Nephron progenitor cell (in vitro differentiated cells): ENCODE results near the gene RPL27A.

Experiments
- DNase-seq: peaks from one replicate; pipeline ENCODE4 v3.0.0; 2021
- H3K27ac Mint-ChIP-seq: 2 replicates; pipeline ENCODE4 v1.8.0; 2021; ENCODE audit warnings: mild to moderate bottlenecking, moderate library complexity, mixed read lengths
- H3K27me3 Mint-ChIP-seq: 2 replicates; pipeline ENCODE4 v1.8.0; 2021; ENCODE audit warnings: mild to moderate bottlenecking, low read depth, mixed read lengths; ENCODE audit not compliant: poor library complexity
- H3K36me3 Mint-ChIP-seq: 2 replicates; pipeline ENCODE4 v1.8.0; 2021; ENCODE audit warnings: low read depth, mixed read lengths
- H3K4me1 Mint-ChIP-seq: 2 replicates; pipeline ENCODE4 v1.8.0; 2021; ENCODE audit warnings: mixed read lengths
- H3K4me3 Mint-ChIP-seq: 2 replicates; pipeline ENCODE4 v1.8.0; 2021; ENCODE audit warnings: mild to moderate bottlenecking, moderate library complexity, mixed read lengths
- H3K9me3 Mint-ChIP-seq: 2 replicates; pipeline ENCODE4 v1.8.0; 2021; ENCODE audit warnings: mild to moderate bottlenecking, moderate library complexity, mixed read lengths
- CTCF ChIP-seq: fragments of 200-600 bp; sonication (generic); IDR thresholded peaks from 2 replicates; pipeline ENCODE4 v1.5.0; 2021; ENCODE audit warnings: antibody characterized with exemption

RPL27A gene

GRCh38 chr11:8722809-8723208 is 40.2 kb downstream of the RPL27A start:
- Mint-ChIP-seq H3K36me3 (peaks cover 14% of the 10 kb centered on the region), H3K27ac (peak overlapping the region; percentile 43), H3K27me3 (no peaks in the 10 kb centered on the region), H3K4me3 (no peak overlapping the region), H3K9me3 (no peaks in the 10 kb centered on the region), H3K4me1 (peaks cover 65% of the 10 kb centered on the region)
- DNase-seq = no peak
- TF ChIP-seq CTCF = no peak

DNA sequence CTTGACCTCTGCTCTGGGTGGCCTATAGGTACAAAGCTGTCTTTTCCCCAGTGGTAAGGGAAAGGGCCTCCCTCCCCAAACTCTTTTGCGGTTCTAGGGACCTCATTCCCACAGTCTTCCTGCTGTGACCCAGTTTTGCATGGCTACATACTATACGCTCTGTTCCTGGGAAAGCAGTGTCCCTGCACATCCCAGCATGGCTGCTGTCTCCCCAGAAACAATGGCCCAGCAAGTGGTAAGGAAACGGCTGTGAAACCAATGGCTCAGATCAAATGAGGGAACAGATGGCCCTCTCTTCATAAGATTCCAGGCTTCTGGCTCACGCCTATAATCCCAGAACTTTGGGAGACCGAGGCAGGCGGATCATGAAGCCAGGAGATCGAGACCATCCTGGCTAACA is 41.1 kb downstream of the RPL27A start:
- no peak for DNase-seq
- TF ChIP-seq CTCF = no peak
- Mint-ChIP-seq H3K27me3 (no peaks in the 10 kb centered on the region), H3K4me1 (peaks cover 56% of the 10 kb centered on the region), H3K4me3 (no peak overlapping the region), H3K36me3 (peaks cover 17% of the 10 kb centered on the region), H3K9me3 (no peaks in the 10 kb centered on the region), H3K27ac (no peak overlapping the region)

DNA sequence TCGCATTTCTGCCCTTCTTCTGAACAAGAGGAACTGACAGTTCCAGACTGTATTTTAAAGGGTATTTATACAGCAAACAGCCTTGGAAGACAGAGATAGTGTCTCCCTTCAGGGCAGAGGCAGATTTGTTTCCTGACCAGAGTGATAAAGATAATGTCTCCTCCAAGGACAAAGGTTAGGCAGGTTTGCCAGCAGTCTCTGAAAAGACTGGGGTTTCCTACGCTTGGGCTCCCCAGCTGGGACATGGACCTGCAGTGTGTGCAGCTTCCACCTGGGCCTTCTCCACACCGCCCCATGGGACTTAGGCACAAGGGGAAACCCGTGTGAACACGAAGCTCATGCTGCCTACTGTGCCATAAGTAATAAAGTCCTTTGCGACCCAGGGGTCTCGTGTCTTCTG is 42.1 kb downstream of the RPL27A start:
- no peak for DNase-seq
- Mint-ChIP-seq H3K36me3 (peaks cover 24% of the 10 kb centered on the region), H3K27me3 (no peaks in the 10 kb centered on the region), H3K4me3 (no peak overlapping the region), H3K27ac (peak overlapping the region; percentile 62), H3K9me3 (no peaks in the 10 kb centered on the region), H3K4me1 (peaks cover 49% of the 10 kb centered on the region)
- no peak for TF ChIP-seq CTCF

DNA sequence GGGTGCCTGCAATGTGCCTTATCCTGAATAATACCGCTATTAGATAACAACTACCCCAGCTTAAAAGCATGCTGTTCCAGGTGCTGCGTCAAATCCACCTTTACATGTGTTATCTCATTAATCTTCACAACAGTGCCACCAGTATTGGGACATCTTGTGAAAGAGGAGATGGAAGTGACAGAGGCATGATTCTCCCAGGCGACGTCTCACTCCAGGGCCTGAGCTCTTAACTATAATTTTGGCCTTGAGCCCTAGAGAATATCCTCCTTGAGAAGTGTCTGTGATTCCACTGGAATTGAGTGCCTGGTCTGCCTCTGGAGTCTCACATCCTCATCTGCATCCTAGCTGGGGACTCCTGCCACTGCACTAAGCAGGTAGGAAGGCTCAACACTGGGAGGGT is 43.8 kb downstream of the RPL27A start:
- no peak overlapping the region for H3K4me3 Mint-ChIP-seq
- TF ChIP-seq CTCF = no peak
- H3K9me3 Mint-ChIP-seq = no peaks in the 10 kb centered on the region
- no peak for DNase-seq
- peaks cover 32% of the 10 kb centered on the region for H3K4me1 Mint-ChIP-seq
- H3K27ac Mint-ChIP-seq = no peak overlapping the region
- no peaks in the 10 kb centered on the region for H3K27me3 Mint-ChIP-seq
- peaks cover 31% of the 10 kb centered on the region for H3K36me3 Mint-ChIP-seq

DNA sequence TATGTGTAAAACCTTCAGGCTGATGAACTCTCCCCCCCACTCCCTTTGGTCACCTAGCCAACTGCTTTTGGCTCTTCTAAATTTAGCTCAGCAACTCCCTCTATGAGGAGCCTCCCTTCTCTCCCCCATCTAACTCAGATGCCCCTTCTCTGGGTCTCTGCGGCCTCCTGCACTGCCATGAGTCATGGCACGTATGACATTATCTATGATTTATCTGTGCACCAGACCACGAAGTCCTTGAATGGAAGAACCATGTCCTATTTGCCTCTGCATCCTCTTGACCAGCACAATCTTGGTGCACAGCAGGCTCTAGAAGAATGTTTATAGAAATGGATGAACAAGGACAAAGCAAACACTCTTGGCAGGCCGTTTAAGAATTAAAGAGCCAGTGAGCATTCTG is 46.0 kb downstream of the RPL27A start:
- no peaks in the 10 kb centered on the region for H3K9me3 Mint-ChIP-seq
- no peak for TF ChIP-seq CTCF
- H3K4me3 Mint-ChIP-seq = no peak overlapping the region
- H3K27ac Mint-ChIP-seq = peak overlapping the region; percentile 34
- no peaks in the 10 kb centered on the region for H3K27me3 Mint-ChIP-seq
- DNase-seq = no peak
- H3K36me3 Mint-ChIP-seq = peaks cover 26% of the 10 kb centered on the region
- H3K4me1 Mint-ChIP-seq = peaks cover 27% of the 10 kb centered on the region

- Mint-ChIP-seq H3K4me1 (peaks cover 26% of the 10 kb centered on the region), H3K9me3 (no peaks in the 10 kb centered on the region), H3K36me3 (peaks cover 26% of the 10 kb centered on the region), H3K27ac (peak overlapping the region; percentile 34), H3K27me3 (no peaks in the 10 kb centered on the region), H3K4me3 (no peak overlapping the region)
- no peak for DNase-seq
- no peak for TF ChIP-seq CTCF
Observed at GRCh38 chr11:8729067-8729466, 46.5 kb downstream of the RPL27A start.
